Measurements from ENCODE around the gene KCNE1. TPM values are rescaled to one million over a fixed set of nuclear protein-coding genes. Genes with fewer than 3 reads are reported as not detected.

KCNE1 gene
- total RNA-seq, 1 experiment from 2014 or later, result 0.13 TPM

DNA sequence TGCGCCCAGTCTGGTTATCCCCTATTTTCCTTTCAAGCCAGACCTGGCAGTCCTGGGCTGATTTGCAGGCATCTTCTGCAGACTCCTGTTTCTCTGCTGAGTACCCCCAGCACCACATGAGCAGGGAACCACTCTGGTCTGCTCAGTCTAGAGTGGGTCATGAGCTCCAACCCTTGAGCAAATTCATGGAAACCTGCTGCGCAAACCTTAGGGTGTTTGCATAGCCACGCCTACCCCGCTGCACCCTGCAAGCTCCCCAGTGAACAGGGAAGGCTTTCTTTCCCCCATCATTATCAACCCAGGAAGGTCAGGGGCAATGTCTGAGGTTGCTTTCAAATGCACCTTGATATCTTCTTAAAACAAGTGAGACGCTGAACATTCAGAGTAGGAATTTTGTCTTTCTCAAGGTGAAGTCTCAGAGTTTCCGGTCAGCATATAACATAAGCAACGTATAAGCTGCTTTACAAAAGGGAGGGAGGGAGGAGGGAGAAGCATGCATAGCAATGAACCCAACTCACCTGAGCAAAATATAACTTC, 11.1 kb upstream of the KCNE1 start:
- no peaks in the 10 kb centered on the region for H3K27me3 ChIP-seq (replicated peaks; ENCODE audit: insufficient read depth, low read depth, low read length, poor library complexity)
- H3K9me3 ChIP-seq (ENCODE audit: low read depth, low read length, poor library complexity, severe bottlenecking), result no peaks in the 10 kb centered on the region
- H3K27ac ChIP-seq (ENCODE audit: low read depth, low read length, poor library complexity, severe bottlenecking), result no peak overlapping the region
- POLR2A ChIA-PET (ENCODE audit: low non-redundant PET), result no interaction called here
- CTCF ChIA-PET, result no interaction called here
- DNase-seq (ENCODE audit: low spot score), result no peak
- BruUV-seq (replicated peaks), result no TSS peak
- H3K4me1 ChIP-seq (ENCODE audit: insufficient read depth, low read length, poor library complexity, severe bottlenecking), result no peaks in the 10 kb centered on the region
- H3K36me3 ChIP-seq (ENCODE audit: insufficient read depth, low read length, poor library complexity, severe bottlenecking), result no peaks in the 10 kb centered on the region
- no peak overlapping the region for H3K4me3 ChIP-seq (ENCODE audit: low read depth, low read length, poor library complexity, severe bottlenecking)
- intact Hi-C loops (cut with micrococcal nuclease; ENCODE audit: unreplicated experiment), result no loop called here
- TF ChIP-seq CTCF (conservative IDR thresholded peaks at IDR 0.05; ENCODE audit: low read depth, low read length), result no peak

- no peak for DNase-seq (ENCODE audit: low spot score)
- no peaks in the 10 kb centered on the region for H3K9me3 ChIP-seq (ENCODE audit: low read depth, low read length, poor library complexity, severe bottlenecking)
- H3K27ac ChIP-seq (ENCODE audit: low read depth, low read length, poor library complexity, severe bottlenecking), result no peak overlapping the region
- H3K36me3 ChIP-seq (ENCODE audit: insufficient read depth, low read length, poor library complexity, severe bottlenecking), result no peaks in the 10 kb centered on the region
- ChIA-PET POLR2A (ENCODE audit: low non-redundant PET) (no interaction called here), CTCF (interaction anchor here (0.6 to 1.3 kb wide), 2 partner anchors 12 to 1486 kb away, joined by 3 to 4 read pairs; no protein-coding TSS in a partner anchor)
- TF ChIP-seq CTCF (conservative IDR thresholded peaks at IDR 0.05; ENCODE audit: low read depth, low read length) (no peak), EZH2 (IDR thresholded peaks at IDR 0.05; ENCODE audit: borderline replicate concordance, low read depth, low read length, poor library complexity, severe bottlenecking) (no peak)
- BruUV-seq (replicated peaks), result no TSS peak
- intact Hi-C loops (cut with micrococcal nuclease; ENCODE audit: unreplicated experiment), result no loop called here
- H3K27me3 ChIP-seq (replicated peaks; ENCODE audit: insufficient read depth, low read depth, low read length, poor library complexity), result no peaks in the 10 kb centered on the region
- H3K4me1 ChIP-seq (ENCODE audit: insufficient read depth, low read length, poor library complexity, severe bottlenecking), result no peaks in the 10 kb centered on the region
- no peak overlapping the region for H3K4me3 ChIP-seq (ENCODE audit: low read depth, low read length, poor library complexity, severe bottlenecking)
These were observed 10.3 kb upstream of the KCNE1 start for GRCh38 chr21:34522284-34522683.

GRCh38 chr21:34521561-34521960, 9.6 kb upstream of the KCNE1 start:
- TF ChIP-seq CTCF (conservative IDR thresholded peaks at IDR 0.05; ENCODE audit: low read depth, low read length) (no peak), EZH2 (IDR thresholded peaks at IDR 0.05; ENCODE audit: borderline replicate concordance, low read depth, low read length, poor library complexity, severe bottlenecking) (no peak)
- no TSS peak for BruUV-seq (replicated peaks)
- ChIA-PET POLR2A (ENCODE audit: low non-redundant PET) (no interaction called here), CTCF (interaction anchor here (1.3 kb wide), 1 partner anchor 11 kb away, joined by 3 read pairs; no protein-coding TSS in a partner anchor)
- H3K4me1 ChIP-seq (ENCODE audit: insufficient read depth, low read length, poor library complexity, severe bottlenecking), result no peaks in the 10 kb centered on the region
- no peaks in the 10 kb centered on the region for H3K36me3 ChIP-seq (ENCODE audit: insufficient read depth, low read length, poor library complexity, severe bottlenecking)
- intact Hi-C loops (cut with micrococcal nuclease; ENCODE audit: unreplicated experiment), result no loop called here
- no peak overlapping the region for H3K4me3 ChIP-seq (ENCODE audit: low read depth, low read length, poor library complexity, severe bottlenecking)
- no peaks in the 10 kb centered on the region for H3K27me3 ChIP-seq (replicated peaks; ENCODE audit: insufficient read depth, low read depth, low read length, poor library complexity)
- H3K27ac ChIP-seq (ENCODE audit: low read depth, low read length, poor library complexity, severe bottlenecking), result no peak overlapping the region
- H3K9me3 ChIP-seq (ENCODE audit: low read depth, low read length, poor library complexity, severe bottlenecking), result no peaks in the 10 kb centered on the region
- DNase-seq (ENCODE audit: low spot score), result no peak
